Uterus (tissue), 2 donors: Measurements from ENCODE around the gene KLHL24.
A peak's percentile ranks its signal among the peaks of the same experiment; 100 is the strongest.

Experiments used
- CTCF ChIP-seq, 4 experiments: fragments of 200-600 bp in 2 of 4; fragments of 450-650 bp in 2 of 4; sonication (generic) in 2 of 4; IDR thresholded peaks; one replicate each; pipeline ENCODE4 v1.5.1; 2016 to 2019; ENCODE audit warnings: antibody characterized with exemption in 4 of 4, mild to moderate bottlenecking in 2 of 4, moderate library complexity in 1 of 4
- POLR2A ChIP-seq, 2 donors: fragments of 450-650 bp; IDR thresholded peaks; one replicate each; pipeline ENCODE4 v1.6.1; 2016; ENCODE audit warnings: antibody characterized with exemption in 2 of 2, mild to moderate bottlenecking in 1 of 2, moderate library complexity in 1 of 2

- peak in 1 of 4 experiments; percentile 14 for TF ChIP-seq CTCF (IDR thresholded peaks at IDR 0.05)
- TF ChIP-seq POLR2A (IDR thresholded peaks at IDR 0.05), result peak; percentile 98 to 99
Observed at GRCh38 chr3:183635431-183636220, at the start of gene KLHL24.
